Measurements from ENCODE around the gene IL3. TPM values are rescaled to one million over a fixed set of nuclear protein-coding genes. Genes with fewer than 3 reads are reported as not detected.

The IL3 gene
- total and polyA plus RNA-seq, 9 of the 15 experiments (the other 6 are each of a cell fraction or from before 2014, with no cell fraction given) = not detected

DNA sequence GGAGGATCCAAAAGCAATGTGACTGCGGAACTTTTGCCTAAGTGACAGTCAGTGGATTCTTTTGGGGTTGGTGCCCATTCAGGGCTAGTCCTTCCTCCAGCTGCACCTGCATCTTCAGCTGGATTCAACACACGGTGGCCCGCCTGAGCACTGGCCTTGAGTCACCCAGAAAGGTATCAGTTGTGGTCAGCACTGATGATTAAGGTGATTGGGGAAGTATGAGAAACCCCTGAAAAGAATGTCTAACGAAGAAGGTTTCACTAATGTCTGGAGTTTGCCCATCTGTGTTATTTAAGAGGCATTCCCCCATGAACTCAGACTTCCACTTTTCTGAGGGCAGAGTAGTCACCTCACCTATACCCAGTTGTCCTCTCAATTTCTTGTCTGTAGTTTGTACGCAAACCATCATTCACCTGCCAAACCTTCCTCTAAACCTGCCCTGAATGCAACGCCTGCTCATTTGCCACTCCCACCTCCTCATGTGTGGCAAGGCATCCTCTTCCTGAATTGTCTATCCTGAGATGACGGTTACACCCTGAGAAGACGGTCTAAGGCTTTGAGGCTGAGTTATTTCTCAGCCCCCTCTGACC is 40.3 kb downstream of the IL3 start:
- Histone ChIP-seq H3K4me1 (replicated peaks in 1 of 2; ENCODE audit: control insufficient read depth in 2 of 2, insufficient read depth in 2 of 2, low read length in 2 of 2) (peaks cover 28 to 72% of the 10 kb centered on the region in 2 experiments), H3K9ac (ENCODE audit: insufficient read depth in 1 of 2, low read depth in 2 of 2, low read length in 2 of 2) (no peak overlapping the region), H3K9me1 (ENCODE audit: control insufficient read depth, insufficient read depth, low read length) (no peaks in the 10 kb centered on the region), H3K9me3 (replicated peaks; ENCODE audit: control insufficient read depth, insufficient read depth, low read depth, low read length) (no peaks in the 10 kb centered on the region), H3K27me3 (ENCODE audit: control insufficient read depth in 2 of 2, insufficient read depth in 2 of 2, low read length in 2 of 2) (no peaks in the 10 kb centered on the region), H2AFZ (ENCODE audit: low read depth, low read length) (no peak overlapping the region), H4K20me1 (replicated peaks; ENCODE audit: control insufficient read depth, insufficient read depth, low read length) (peaks cover 8% of the 10 kb centered on the region; the same call in 1 of the 2 replicates), H3K36me3 (ENCODE audit: control insufficient read depth, insufficient read depth, low read length) (no peaks in the 10 kb centered on the region; the same call in 2 of the 3 replicates), H3K4me3 (no peak overlapping the region), H3K4me2 (ENCODE audit: insufficient read depth, low read length) (no peak overlapping the region), H3K27ac (ENCODE audit: extremely low read depth, low read depth, low read length) (no peak overlapping the region), H3K79me2 (ENCODE audit: control insufficient read depth, insufficient read depth, low read length) (no peaks in the 10 kb centered on the region; the same call in 2 of the 3 replicates)
- no TSS peak for BruUV-seq (replicated peaks)
- ATAC-seq (no peak), FAIRE-seq (peak; percentile 29), DNase-seq (ENCODE audit: extremely low read depth in 1 of 4, low spot score in 3 of 4) (no peak)
- ChIA-PET CTCF (ENCODE audit: low intra/inter-chr PET ratio) (no interaction called here), POLR2A (interaction anchor here (0.7 kb wide), 1 partner anchor 20 kb away, joined by 3 read pairs; no protein-coding TSS in a partner anchor)
- intact Hi-C loops (cut with micrococcal nuclease) (no loop called here), in situ Hi-C loops (cut with MboI) (no loop called here)
- WGBS (ENCODE audit: insufficient coverage, low coverage, missing lambda C conversion rate) = 69% methylated on average over 8 of the region's 8 CpGs
- no peak for TF ChIP-seq POLR3G (IDR thresholded peaks at IDR 0.05; ENCODE audit: extremely low read depth, insufficient read length, insufficient replicate concordance)
- peak; percentile 67; the same call in 1 of the 2 replicates for TF ChIP-seq SPI1 (IDR thresholded peaks at IDR 0.05; ENCODE audit: borderline replicate concordance, low read depth, low read length)
- TF ChIP-seq CTBP1 (IDR thresholded peaks at IDR 0.05; ENCODE audit: borderline replicate concordance) = peak; percentile 10; the same call in 1 of the 2 replicates

DNA sequence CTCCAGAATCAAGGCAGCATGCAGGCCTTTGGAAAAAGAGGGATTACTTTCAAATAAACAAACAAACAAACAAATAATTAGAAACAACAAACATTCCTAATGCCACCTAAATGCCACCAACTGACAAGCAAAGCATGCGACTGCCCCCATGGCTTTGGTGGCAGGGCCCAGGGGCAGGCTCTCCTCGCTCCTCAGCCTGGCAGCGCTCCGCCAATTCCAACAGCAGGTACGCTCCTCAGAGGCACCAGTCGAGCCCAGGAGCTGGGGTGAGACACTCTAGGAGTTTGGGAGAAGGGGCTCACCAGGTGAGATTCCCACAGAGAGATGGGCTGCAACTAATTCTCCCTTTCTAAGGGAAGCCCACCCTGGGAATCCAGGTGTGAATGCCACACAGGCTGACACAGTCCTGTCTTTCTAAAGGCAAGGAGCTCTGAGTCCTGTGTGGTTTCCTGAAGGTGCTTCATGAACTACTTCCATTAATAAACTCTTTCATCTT is 41.0 kb downstream of the IL3 start:
- WGBS (ENCODE audit: insufficient coverage, low coverage, missing lambda C conversion rate) = 94% methylated on average over 6 of the region's 6 CpGs
- Histone ChIP-seq H3K79me2 (ENCODE audit: control insufficient read depth, insufficient read depth, low read length) (no peaks in the 10 kb centered on the region; the same call in 2 of the 3 replicates), H3K9ac (ENCODE audit: insufficient read depth in 1 of 2, low read depth in 2 of 2, low read length in 2 of 2) (no peak overlapping the region; a peak in 1 of 4 replicates), H3K4me2 (ENCODE audit: insufficient read depth, low read length) (no peak overlapping the region), H3K4me1 (replicated peaks in 1 of 2; ENCODE audit: control insufficient read depth in 2 of 2, insufficient read depth in 2 of 2, low read length in 2 of 2) (peaks cover 28 to 72% of the 10 kb centered on the region in 2 experiments), H3K4me3 (no peak overlapping the region), H3K27ac (ENCODE audit: extremely low read depth, low read depth, low read length) (no peak overlapping the region), H3K9me3 (replicated peaks; ENCODE audit: control insufficient read depth, insufficient read depth, low read depth, low read length) (no peaks in the 10 kb centered on the region), H3K9me1 (ENCODE audit: control insufficient read depth, insufficient read depth, low read length) (no peaks in the 10 kb centered on the region), H4K20me1 (replicated peaks; ENCODE audit: control insufficient read depth, insufficient read depth, low read length) (peaks cover 8% of the 10 kb centered on the region; the same call in 1 of the 2 replicates), H3K36me3 (ENCODE audit: control insufficient read depth, insufficient read depth, low read length) (no peaks in the 10 kb centered on the region; the same call in 2 of the 3 replicates), H2AFZ (ENCODE audit: low read depth, low read length) (no peak overlapping the region), H3K27me3 (ENCODE audit: control insufficient read depth in 2 of 2, insufficient read depth in 2 of 2, low read length in 2 of 2) (no peaks in the 10 kb centered on the region)
- ATAC-seq (no peak), FAIRE-seq (no peak), DNase-seq (ENCODE audit: extremely low read depth in 1 of 4, low spot score in 3 of 4) (no peak)
- intact Hi-C loops (cut with micrococcal nuclease) (no loop called here), in situ Hi-C loops (cut with MboI) (no loop called here)
- ChIA-PET POLR2A (interaction anchor here (0.5 to 0.6 kb wide), 2 partner anchors 21 to 397 kb away, joined by 3 to 4 read pairs; no protein-coding TSS in a partner anchor), CTCF (ENCODE audit: low intra/inter-chr PET ratio) (no interaction called here)
- BruUV-seq (replicated peaks) = no TSS peak
- TF ChIP-seq NCOA1 (IDR thresholded peaks at IDR 0.05; ENCODE audit: low read depth) = no peak
- no peak for TF ChIP-seq ZNF408 (CRISPR knock-in tag; IDR thresholded peaks at IDR 0.05; ENCODE audit: low read depth)
- no peak for TF ChIP-seq ZNF239 (CRISPR knock-in tag; IDR thresholded peaks at IDR 0.05)
- TF ChIP-seq ZNF12 (CRISPR knock-in tag; IDR thresholded peaks at IDR 0.05) = no peak
- TF ChIP-seq SNIP1 (IDR thresholded peaks at IDR 0.05; ENCODE audit: low read depth) = no peak
- no peak for TF ChIP-seq MCM2 (IDR thresholded peaks at IDR 0.05; ENCODE audit: low read depth)
- TF ChIP-seq, protein P1, sequence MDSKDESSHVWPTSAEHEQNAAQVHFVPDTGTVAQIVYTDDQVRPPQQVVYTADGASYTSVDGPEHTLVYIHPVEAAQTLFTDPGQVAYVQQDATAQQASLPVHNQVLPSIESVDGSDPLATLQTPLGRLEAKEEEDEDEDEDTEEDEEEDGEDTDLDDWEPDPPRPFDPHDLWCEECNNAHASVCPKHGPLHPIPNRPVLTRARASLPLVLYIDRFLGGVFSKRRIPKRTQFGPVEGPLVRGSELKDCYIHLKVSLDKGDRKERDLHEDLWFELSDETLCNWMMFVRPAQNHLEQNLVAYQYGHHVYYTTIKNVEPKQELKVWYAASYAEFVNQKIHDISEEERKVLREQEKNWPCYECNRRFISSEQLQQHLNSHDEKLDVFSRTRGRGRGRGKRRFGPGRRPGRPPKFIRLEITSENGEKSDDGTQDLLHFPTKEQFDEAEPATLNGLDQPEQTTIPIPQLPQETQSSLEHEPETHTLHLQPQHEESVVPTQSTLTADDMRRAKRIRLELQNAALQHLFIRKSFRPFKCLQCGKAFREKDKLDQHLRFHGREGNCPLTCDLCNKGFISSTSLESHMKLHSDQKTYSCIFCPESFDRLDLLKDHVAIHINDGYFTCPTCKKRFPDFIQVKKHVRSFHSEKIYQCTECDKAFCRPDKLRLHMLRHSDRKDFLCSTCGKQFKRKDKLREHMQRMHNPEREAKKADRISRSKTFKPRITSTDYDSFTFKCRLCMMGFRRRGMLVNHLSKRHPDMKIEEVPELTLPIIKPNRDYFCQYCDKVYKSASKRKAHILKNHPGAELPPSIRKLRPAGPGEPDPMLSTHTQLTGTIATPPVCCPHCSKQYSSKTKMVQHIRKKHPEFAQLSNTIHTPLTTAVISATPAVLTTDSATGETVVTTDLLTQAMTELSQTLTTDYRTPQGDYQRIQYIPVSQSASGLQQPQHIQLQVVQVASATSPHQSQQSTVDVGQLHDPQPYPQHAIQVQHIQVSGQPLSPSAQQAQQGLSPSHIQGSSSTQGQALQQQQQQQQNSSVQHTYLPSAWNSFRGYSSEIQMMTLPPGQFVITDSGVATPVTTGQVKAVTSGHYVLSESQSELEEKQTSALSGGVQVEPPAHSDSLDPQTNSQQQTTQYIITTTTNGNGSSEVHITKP (IDR thresholded peaks at IDR 0.05; ENCODE audit: partially characterized antibody) = no peak
- TF ChIP-seq, protein P2, sequence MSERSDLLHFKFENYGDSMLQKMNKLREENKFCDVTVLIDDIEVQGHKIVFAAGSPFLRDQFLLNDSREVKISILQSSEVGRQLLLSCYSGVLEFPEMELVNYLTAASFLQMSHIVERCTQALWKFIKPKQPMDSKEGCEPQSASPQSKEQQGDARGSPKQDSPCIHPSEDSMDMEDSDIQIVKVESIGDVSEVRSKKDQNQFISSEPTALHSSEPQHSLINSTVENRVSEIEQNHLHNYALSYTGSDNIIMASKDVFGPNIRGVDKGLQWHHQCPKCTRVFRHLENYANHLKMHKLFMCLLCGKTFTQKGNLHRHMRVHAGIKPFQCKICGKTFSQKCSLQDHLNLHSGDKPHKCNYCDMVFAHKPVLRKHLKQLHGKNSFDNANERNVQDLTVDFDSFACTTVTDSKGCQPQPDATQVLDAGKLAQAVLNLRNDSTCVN (CRISPR knock-in tag; IDR thresholded peaks at IDR 0.05) = no peak

Measured in K562 (cell line).